ENCODE results near the gene IFIT5.
"Not testable (repeated sequence)": the region's sequence is repeated elsewhere in the genome, so short reads cannot be mapped to it uniquely, and the experiment has no call there.

Gene IFIT5

DNA sequence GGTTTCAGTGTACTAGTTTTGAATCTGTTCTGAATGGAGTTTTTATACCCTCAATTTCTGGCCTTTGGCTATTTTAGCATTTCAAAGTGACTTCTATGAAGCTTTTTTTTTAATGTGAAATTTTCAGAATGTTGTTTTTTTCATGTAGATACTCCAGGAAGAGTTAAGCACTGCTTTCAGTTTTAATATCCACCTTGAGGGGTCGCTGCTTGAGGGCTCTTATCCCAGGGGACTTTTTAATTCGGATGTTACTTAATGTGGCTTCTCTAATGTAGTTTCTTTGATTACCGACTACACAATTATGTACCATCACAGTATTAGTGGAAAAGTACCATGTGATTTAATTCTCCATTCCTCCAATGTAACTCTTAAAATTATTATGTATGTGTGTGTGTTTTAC lies 5.2 kb downstream of the IFIT5 start:
- intact Hi-C loops (cut with DNase I): no loop called here
- DNase-seq: no peak

DNA sequence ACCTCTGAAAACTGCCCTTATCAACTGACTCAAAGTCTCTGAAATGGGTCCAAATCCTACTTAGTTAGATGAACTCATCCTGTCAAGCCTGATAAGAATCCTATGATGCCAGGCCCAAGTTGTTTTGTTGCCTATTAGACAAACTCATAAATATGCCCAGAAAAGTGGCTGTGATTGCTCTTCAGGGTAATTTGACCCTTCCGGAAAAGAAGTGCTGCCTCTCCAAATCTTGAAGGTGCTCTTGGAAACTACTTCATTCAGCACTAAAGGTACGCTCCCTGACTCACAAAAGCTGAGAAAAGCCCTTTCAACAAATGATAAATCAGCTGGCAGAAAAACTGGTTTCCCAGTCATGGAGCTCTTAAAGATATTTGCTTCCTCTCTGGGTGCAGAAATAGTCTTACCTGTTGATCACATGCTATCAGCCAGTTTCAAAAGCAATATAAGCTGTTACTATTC lies 6.7 kb downstream of the IFIT5 start:
- intact Hi-C loops (cut with DNase I): no loop called here
- DNase-seq: no peak

- intact Hi-C loops (cut with DNase I): no loop called here
- no peak for DNase-seq
Observed at GRCh38 chr10:89425000-89425399, 10.6 kb downstream of the IFIT5 start.

GRCh38 chr10:89426230-89426868 lies 12.0 kb downstream of the IFIT5 start:
- intact Hi-C loops (cut with DNase I): loop anchor here (2.0 kb wide), 1 partner anchor 136 kb away; no protein-coding TSS in a partner anchor
- DNase-seq: peak in 12 of 42 donors; percentile 16 to 69 (median 36)

DNA sequence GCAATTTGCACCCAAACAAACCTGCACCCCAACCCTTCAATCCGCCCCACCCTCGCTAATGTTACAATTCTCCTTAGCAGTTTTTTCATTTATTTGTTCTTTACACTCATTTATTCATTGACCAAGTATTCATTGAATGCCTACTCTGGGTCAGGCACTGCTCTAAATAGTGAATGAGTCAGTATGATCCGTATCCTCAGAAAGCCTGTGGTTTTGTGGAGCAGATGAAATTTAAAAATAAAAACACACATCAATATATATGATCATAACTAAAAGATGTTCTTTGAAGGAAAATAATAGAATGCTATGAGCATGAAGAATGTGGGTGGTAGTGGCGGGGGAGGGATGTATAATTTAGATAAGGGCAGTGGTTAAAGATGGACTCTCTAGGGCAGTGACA lies 13.3 kb downstream of the IFIT5 start:
- DNase-seq: no peak
- intact Hi-C loops (cut with DNase I): loop anchor here (2.0 kb wide), 1 partner anchor 135 kb away; no protein-coding TSS in a partner anchor

GRCh38 chr10:89428877-89429276 lies 14.5 kb downstream of the IFIT5 start:
- intact Hi-C loops (cut with DNase I): no loop called here
- DNase-seq: no peak

DNA sequence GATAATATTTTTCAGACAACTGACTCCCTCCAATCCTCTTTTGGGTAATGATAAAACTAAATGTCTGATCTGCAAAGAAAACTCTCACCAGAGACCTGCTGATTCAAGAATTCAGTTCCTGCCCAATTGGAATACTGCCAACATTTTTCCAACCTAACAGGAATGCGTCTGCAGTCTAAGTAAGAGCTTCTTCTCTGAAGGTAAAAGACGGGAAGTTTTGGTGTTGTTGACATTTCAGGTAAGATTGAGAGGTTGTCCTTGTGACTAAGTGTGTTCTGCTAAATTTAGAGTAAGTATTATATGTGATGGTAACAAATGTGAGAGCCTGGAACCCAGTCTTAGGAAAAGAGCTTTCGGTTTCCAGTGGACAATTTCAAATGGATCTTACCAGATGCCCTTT lies 17.6 kb downstream of the IFIT5 start:
- intact Hi-C loops (cut with DNase I): no loop called here
- no peak for DNase-seq

DNA sequence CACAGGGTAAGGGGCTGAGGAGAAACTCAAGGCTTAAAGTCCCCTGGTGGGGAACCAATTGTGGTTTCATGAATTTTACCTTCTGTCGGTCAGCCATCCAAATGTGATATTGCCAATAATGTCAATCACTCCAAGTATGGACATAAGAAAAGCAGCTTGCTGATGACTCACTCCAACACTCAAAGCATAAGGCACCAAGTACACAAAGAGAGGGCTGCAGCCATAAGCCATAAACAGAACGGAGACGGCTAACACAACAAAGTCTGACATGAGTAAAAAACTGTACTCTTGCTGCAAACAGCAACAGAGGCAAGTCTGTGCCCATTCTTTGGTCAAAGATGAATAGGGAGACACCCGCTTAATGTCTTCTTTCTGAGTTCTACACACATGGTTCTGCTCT lies 24.2 kb downstream of the IFIT5 start:
- intact Hi-C loops (cut with DNase I): no loop called here
- DNase-seq: no peak

DNA sequence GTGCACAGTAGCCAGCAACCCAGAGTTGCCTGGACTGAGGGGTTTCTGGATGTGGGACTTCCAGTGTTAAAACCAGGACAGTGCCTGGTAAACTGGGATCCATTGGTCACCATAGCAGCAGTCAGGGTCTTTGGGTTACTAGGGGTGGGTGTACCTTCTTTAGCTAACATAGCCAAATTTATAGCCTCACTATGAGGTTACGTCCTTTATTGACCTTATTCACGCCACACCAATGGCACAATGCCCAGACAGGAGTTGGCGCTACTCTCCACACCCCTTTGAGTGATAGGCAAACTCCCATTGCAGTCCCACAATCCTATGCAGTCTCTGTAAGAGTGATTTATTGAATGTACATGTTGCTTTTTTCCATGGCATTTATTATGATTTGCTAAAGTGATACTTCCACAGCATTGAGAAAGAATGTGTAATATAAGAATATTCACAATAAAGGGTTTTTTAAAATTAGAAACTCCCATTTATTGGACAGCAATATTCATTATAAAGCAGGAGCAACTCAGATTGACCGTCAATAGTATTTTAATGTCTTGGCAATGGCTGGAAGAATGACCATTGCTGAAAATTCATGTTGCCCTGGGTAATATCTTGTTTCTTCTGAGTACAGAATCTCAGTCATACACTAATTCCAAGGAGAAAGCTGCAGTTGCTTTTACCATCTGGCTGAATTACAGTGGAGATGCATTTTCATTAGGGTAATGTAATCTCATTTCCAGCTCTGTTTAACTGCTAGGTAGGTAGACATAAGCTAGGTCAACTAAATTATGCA lies 26.1 kb downstream of the IFIT5 start:
- intact Hi-C loops (cut with DNase I): no loop called here
- no peak for DNase-seq

DNA sequence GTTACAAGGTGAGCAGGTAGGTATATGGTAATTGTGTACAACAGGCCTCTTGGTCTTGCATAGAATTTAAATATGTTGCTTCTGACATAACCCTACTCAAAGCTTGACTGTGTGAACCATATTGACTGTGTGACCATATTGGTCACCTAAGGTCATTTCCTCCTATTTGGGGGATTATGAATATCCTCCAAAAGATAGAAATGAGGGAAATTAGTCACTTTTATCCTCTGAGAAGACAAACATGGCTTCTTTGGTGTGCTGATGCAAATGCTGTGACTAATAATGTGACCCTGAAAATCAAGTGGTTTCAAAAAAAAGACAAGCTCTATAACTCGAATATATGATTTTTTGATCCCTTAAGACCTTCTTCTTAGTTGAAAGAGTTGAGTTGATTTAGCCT lies 27.9 kb downstream of the IFIT5 start:
- no peak for DNase-seq
- intact Hi-C loops (cut with DNase I): no loop called here

DNA sequence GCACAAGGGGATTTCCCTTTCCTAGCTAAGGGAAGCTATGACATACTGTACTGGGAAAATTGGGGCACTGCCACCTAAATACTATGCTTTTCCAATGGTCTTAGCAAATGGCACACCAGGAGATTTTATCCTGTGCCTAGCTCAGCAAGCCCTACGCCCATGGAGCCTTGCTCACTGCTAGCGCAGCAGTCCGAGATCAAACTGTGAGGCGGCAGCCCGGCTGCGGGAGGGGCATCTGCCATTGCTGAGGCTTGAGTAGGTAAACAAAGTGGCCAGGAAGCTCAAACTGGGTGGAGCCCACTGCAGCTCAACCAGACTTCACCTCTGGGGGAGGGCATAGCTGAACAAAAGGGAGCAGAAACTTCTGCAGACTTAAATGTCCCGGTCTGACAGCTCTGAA lies 30.5 kb downstream of the IFIT5 start:
- DNase-seq; intact Hi-C loops (cut with DNase I): not testable (repeated sequence)

DNA sequence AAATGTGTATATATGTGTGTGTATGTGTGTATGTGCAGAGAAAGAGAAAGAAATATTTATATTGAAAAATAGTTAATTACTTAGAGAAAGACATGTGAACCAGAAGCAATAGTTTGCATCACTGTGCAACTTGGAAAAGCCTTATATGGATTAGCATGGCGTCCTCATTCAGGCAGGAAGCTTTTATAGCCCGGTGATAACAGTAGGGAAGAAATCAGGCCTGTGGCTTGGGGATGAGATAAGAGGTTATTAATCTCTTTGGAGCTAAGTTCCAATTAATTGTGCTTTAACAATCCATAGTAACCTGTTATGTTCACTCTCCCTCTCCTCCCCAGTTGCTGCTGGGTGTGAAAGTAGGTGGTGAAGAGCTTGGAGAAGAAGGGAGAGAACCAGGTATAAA lies 36.5 kb downstream of the IFIT5 start:
- no peak for DNase-seq
- intact Hi-C loops (cut with DNase I): no loop called here

GRCh38 chr10:89452193-89452592 lies 37.8 kb downstream of the IFIT5 start:
- intact Hi-C loops (cut with DNase I): no loop called here

GRCh38 chr10:89454561-89455347 lies 40.4 kb downstream of the IFIT5 start:
- no peak for DNase-seq
- intact Hi-C loops (cut with DNase I): no loop called here

More at GRCh38 chr10:89452193-89452592, 37.8 kb downstream of the IFIT5 start:
- DNase-seq: no peak

DNA sequence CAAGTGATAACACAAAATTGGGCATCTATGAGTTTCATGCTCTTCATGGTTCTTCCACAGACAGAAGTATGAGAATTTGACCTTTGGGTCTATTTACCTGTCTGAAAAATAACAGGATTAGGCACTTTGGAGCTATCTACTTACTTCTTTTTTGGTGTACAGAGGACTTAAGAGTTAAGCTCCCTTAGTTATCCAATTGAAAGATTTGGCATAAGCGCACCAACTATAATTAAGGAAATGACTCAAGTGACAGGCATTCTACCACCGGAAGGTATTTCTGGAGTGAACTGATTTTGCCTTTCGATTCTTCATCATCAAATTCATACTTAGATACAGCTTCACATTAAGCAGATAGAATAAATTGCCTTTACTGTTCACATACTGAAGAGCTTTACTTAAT lies 43.9 kb downstream of the IFIT5 start:
- DNase-seq: no peak
- intact Hi-C loops (cut with DNase I): no loop called here

GRCh38 chr10:89458784-89459183 lies 44.4 kb downstream of the IFIT5 start:
- DNase-seq: no peak
- intact Hi-C loops (cut with DNase I): no loop called here

- intact Hi-C loops (cut with DNase I): no loop called here
- DNase-seq: no peak
Observed at GRCh38 chr10:89463846-89464537, 49.6 kb downstream of the IFIT5 start.

GRCh38 chr10:89465196-89465595 lies 50.8 kb downstream of the IFIT5 start:
- intact Hi-C loops (cut with DNase I): no loop called here
- DNase-seq: no peak

DNA sequence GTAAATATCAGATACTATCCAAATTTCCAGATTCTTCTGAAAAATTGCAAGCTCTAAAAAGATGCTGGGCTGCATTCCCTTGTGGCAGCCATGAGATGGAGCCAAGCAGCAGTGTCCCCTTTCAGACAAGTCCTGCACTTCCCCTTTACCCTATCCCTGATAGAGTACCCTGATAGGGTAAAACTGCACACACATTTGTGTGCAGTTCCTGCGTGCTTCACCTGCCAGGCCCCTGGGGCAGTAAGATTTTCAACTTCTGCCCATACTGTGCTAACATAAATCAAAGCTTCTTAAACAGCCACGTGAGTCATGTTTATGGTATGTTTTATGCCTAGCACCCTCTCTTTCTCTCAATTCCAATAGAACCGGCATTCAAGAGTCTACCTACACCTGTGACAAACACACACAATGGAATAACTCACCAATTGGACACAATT lies 52.2 kb downstream of the IFIT5 start:
- intact Hi-C loops (cut with DNase I): no loop called here
- peak in 4 of 42 donors; percentile 3 to 38 (median 16) for DNase-seq

Measured in head of caudate nucleus (tissue), 42 donors.